AG20443 (cell line): ENCODE measurements around the gene KCNT1.

Experiments
- DNase-seq: peaks from one replicate; pipeline ENCODE4 v3.0.0; 2012; ENCODE audit warnings: low spot score, mixed read lengths

KCNT1 gene

GRCh38 chr9:135821116-135821515, 119.1 kb downstream of the KCNT1 start:
- DNase-seq, result no peak

GRCh38 chr9:135821733-135822373, 119.9 kb downstream of the KCNT1 start:
- no peak for DNase-seq

GRCh38 chr9:135822374-135822755, 120.4 kb downstream of the KCNT1 start:
- no peak for DNase-seq

GRCh38 chr9:135823036-135823435, 121.1 kb downstream of the KCNT1 start:
- DNase-seq, result no peak

- DNase-seq, result no peak
Observed at GRCh38 chr9:135825435-135826187, 123.6 kb downstream of the KCNT1 start.

- DNase-seq, result no peak
Observed at GRCh38 chr9:135826188-135826545, 124.2 kb downstream of the KCNT1 start.

- no peak for DNase-seq
Observed at GRCh38 chr9:135827301-135827700, 125.3 kb downstream of the KCNT1 start.

GRCh38 chr9:135827866-135828580, 126.0 kb downstream of the KCNT1 start:
- no peak for DNase-seq

- DNase-seq, result no peak
Observed at GRCh38 chr9:135828656-135829055, 126.7 kb downstream of the KCNT1 start.

GRCh38 chr9:135830496-135830895, 128.5 kb downstream of the KCNT1 start:
- DNase-seq, result no peak

GRCh38 chr9:135833864-135834263, 131.9 kb downstream of the KCNT1 start:
- DNase-seq, result no peak

GRCh38 chr9:135835131-135835530, 133.1 kb downstream of the KCNT1 start:
- DNase-seq, result no peak

GRCh38 chr9:135839516-135839915, 137.5 kb downstream of the KCNT1 start:
- no peak for DNase-seq

GRCh38 chr9:135840107-135840506, 138.1 kb downstream of the KCNT1 start:
- no peak for DNase-seq

GRCh38 chr9:135840539-135840938, 138.6 kb downstream of the KCNT1 start:
- DNase-seq, result no peak
